GM19397 (cell line): ENCODE measurements around the gene ARHGEF33.
"Not testable (repeated sequence)": the region's sequence is repeated elsewhere in the genome, so short reads cannot be mapped to it uniquely, and the experiment has no call there.

Experiments
- ATAC-seq: cut with Tn5 transposase; IDR thresholded peaks from one replicate; pipeline ENCODE4 v1.9.1; 2021; ENCODE audit warnings: mild to moderate bottlenecking, moderate library complexity; ENCODE audit not compliant: unreplicated experiment

ARHGEF33 gene

GRCh38 chr2:38909872-38910271, 20.2 kb downstream of the ARHGEF33 start:
- no peak for ATAC-seq

- no peak for ATAC-seq
Measured at GRCh38 chr2:38911191-38911590, 21.5 kb downstream of the ARHGEF33 start.

GRCh38 chr2:38912619-38913018, 22.9 kb downstream of the ARHGEF33 start:
- ATAC-seq: no peak

- no peak for ATAC-seq
Measured at GRCh38 chr2:38922389-38922788, 32.7 kb downstream of the ARHGEF33 start.

- no peak for ATAC-seq
Measured at GRCh38 chr2:38922902-38923301, 33.2 kb downstream of the ARHGEF33 start.

- no peak for ATAC-seq
Measured at GRCh38 chr2:38925982-38926381, 36.3 kb downstream of the ARHGEF33 start.

GRCh38 chr2:38930600-38930999, 40.9 kb downstream of the ARHGEF33 start:
- ATAC-seq: no peak

- ATAC-seq: no peak
Measured at GRCh38 chr2:38932586-38932985, 42.9 kb downstream of the ARHGEF33 start.

GRCh38 chr2:38933653-38934052, 44.0 kb downstream of the ARHGEF33 start:
- ATAC-seq: no peak

GRCh38 chr2:38934742-38935141, 45.1 kb downstream of the ARHGEF33 start:
- no peak for ATAC-seq

- ATAC-seq: no peak
Measured at GRCh38 chr2:38935568-38936172, 46.0 kb downstream of the ARHGEF33 start.

GRCh38 chr2:38936516-38936915, 46.8 kb downstream of the ARHGEF33 start:
- ATAC-seq: not testable (repeated sequence)

GRCh38 chr2:38937548-38937947, 47.9 kb downstream of the ARHGEF33 start:
- ATAC-seq: no peak

- no peak for ATAC-seq
Measured at GRCh38 chr2:38940746-38941145, 51.1 kb downstream of the ARHGEF33 start.

GRCh38 chr2:38943784-38944183, 54.1 kb downstream of the ARHGEF33 start:
- ATAC-seq: no peak

GRCh38 chr2:38945372-38945771, 55.7 kb downstream of the ARHGEF33 start:
- no peak for ATAC-seq

GRCh38 chr2:38945911-38946310, 56.2 kb downstream of the ARHGEF33 start:
- no peak for ATAC-seq

GRCh38 chr2:38947241-38948239, 57.9 kb downstream of the ARHGEF33 start:
- ATAC-seq: no peak

GRCh38 chr2:38948387-38948882, 58.8 kb downstream of the ARHGEF33 start:
- no peak for ATAC-seq

- no peak for ATAC-seq
Measured at GRCh38 chr2:38948995-38949394, 59.3 kb downstream of the ARHGEF33 start.

- no peak for ATAC-seq
Measured at GRCh38 chr2:38951766-38952165, 62.1 kb downstream of the ARHGEF33 start.

- no peak for ATAC-seq
Measured at GRCh38 chr2:38957972-38958371, 68.3 kb downstream of the ARHGEF33 start.
